Stimulated activated CD4-positive, alpha-beta T cell treated with anti-CD3 and anti-CD28 coated beads, Interleukin-2, amount 100 ng/mL, for 4 hours (primary cell): ENCODE measurements around the gene WDFY3.
"Not testable (repeated sequence)": the region's sequence is repeated elsewhere in the genome, so short reads cannot be mapped to it uniquely, and the experiment has no call there.

ENCODE experiments used
- DNase-seq: peaks from one replicate; pipeline ENCODE4 v3.0.0-alpha.2; 2020; ENCODE audit warnings: low read depth

The WDFY3 gene

DNA sequence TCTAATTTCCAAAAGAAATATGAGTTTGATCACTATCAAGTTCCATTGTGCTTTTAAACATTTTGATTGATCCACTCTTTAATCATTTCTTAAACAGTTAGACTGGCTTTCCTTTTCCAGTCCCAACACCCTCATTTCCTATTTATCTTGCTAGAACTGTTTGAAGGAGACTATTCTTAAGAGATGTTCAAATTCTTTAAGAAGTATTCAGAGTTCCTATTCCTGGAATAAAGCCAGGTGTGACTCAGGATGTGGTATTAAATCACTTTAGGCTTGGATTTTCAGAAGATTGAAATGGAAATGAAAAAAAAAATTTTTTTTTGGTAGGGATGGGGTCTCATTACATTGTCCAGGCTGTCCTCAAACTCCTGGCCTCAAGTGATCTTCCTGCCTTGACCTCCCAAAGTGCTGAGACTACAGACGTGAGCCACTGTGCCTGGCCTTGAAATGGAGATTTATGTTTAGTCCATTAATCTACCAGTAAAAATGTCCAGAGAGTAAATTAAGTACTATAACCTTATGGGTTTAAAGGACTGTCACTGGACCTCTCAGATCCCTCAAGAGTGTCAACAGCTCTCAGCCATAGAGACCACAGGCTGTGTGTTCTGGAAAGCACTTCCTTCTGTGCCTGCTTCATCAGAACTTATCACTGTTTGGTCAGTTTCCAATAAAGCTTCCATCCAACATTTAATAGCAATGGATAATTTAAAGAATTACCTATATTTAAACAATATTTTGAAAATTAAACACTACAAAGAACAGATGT, 292.8 kb downstream of the WDFY3 start:
- DNase-seq = no peak

- no peak for DNase-seq
Measured at GRCh38 chr4:84672177-84672576, 294.3 kb downstream of the WDFY3 start.

- DNase-seq = no peak
Measured at GRCh38 chr4:84669201-84669600, 297.3 kb downstream of the WDFY3 start.

GRCh38 chr4:84666439-84666838, 300.1 kb downstream of the WDFY3 start:
- DNase-seq = no peak

- not testable (repeated sequence) for DNase-seq
Measured at GRCh38 chr4:84664767-84665166, 301.7 kb downstream of the WDFY3 start.

GRCh38 chr4:84661191-84661939, 305.1 kb downstream of the WDFY3 start:
- no peak for DNase-seq

DNA sequence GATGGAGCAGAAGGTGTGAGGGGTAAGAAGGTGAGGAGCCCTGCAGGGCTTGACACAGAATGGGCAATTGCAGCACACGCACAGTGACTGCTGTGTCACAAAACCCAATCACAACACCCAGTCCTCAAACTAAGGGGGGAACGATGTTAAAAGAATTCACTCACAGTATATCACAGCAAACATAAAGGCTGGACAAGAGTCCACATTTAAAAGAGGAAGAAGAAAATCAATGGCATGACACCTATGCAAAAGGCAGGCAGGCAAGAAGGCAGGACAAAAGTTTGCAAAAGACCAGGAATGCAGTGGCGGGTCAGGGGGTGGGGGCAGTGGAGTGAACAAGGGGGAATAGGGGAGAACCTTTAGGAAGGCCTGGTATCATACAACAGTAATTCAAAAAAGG, 305.9 kb downstream of the WDFY3 start:
- DNase-seq = no peak

GRCh38 chr4:84652478-84652877, 314.0 kb downstream of the WDFY3 start:
- DNase-seq = no peak

DNA sequence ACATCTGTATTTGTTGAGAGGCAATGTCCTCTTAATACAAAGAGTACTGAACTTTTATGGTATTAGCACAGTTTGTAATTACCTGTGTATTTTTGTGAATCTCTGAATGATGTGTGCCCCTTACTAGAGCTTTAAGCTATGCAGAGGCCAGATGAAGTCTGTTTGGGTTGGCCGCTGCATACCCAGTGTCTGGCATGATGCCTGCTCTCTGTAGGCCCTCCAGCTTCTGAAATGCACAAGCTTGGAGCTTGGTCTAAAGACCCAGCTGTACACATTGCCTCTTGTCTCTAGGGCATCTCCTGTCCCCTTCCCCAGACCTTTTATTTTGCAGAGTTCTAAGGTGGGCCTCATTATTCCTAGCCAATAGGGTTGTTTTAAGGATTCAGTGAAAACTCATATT, 315.0 kb downstream of the WDFY3 start:
- no peak for DNase-seq

DNA sequence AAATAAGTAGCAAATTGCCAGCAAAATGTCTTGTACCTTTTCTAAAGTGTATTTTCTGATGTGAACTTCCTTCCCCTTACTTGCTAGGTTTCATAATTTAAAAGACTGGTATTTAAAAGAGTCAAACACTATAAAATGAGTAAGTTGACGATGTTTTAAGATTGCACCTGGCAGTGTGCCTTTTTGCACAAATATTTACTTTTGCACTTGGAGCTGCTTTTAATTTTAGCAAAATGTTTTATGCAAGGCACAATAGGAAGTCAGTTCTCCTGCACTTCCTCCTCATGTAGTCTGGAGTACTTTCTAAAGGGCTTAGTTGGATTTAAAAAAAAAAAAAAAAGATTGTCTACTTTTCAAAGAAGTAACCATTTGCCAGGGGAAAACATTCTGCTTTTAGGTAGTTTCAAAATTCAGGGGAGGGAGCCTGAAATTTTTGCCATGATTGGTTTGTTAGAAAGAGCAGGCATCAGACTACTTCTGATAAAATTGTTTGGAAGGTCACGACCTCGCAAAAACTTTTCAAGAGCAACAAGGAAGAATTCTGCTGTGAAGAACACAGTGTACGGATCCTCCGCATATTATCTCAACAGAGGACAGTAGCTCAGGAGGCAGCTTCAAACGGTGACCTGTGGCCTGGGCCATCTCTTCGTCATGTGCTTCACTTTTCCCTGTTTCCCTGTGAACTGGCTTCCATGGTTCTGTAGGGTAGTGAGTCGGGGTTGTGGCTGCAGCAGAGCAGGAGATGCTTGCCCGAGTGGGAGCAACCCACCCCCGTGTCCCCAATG, 317.4 kb downstream of the WDFY3 start:
- no peak for DNase-seq

DNA sequence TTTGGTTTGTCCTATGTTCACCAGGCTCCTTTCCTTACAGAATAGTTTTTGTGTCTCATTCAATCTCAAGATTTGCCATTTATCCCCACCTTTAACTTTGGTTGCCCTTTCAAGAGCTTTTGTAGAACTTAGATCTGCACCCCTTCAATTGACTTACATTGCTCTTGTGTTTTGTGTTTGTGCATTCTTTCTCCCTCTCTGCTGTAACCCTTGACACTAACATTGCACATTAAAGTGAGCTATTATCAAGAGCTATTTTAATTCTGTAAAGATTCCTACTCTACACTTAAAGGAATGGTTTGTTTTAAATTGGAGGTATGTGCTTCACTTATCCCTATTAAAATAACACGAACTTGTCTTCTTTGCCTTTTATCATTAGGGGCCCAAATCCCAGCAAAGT, 318.3 kb downstream of the WDFY3 start:
- no peak for DNase-seq

DNA sequence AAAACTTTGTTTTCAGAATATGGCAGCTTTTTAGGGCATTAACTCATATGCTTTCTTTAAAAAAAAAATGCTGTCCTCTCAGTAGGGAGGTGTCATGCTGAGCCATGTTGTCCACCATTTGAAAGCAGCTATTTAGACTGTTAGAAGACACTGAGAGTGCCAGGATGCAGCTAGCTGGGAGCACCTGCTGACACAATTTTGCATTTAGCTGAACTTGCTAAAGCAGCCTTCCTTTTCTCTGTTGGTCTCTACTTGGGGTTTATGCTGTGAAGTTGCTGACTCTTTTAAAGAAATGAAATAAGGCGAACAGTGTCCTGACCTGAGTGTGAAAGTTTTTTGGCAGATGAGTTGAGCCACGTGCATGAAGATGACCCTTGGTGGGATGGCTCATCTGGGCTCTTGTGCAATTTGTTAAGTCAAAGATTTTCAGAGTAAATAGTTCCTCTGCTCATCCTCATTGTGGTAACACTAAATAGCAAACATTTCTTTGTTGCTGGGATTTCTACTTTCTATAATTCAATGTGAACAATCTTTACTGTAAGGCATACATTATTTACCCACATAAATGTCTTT, 319.1 kb downstream of the WDFY3 start:
- no peak for DNase-seq

GRCh38 chr4:84644087-84644486, 322.4 kb downstream of the WDFY3 start:
- no peak for DNase-seq

DNA sequence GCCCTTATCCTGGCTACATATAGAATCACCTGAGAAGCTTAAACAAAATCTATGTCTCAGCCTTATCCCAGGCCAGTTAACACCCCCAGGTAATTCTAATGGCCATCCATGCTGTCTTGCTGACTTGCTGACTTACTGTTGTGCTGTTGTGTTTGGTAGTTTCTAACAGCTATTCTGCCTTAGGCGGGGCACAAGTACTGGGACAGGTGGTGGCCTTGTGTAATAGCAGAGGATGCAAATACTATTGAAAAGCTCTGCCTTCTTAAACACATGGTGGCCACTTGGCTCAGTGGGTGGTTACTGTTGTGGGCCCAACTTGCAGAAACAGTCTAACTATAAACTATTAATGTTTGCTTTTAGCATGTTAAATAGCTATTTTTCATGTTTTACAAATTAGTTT, 327.3 kb downstream of the WDFY3 start:
- DNase-seq = no peak

DNA sequence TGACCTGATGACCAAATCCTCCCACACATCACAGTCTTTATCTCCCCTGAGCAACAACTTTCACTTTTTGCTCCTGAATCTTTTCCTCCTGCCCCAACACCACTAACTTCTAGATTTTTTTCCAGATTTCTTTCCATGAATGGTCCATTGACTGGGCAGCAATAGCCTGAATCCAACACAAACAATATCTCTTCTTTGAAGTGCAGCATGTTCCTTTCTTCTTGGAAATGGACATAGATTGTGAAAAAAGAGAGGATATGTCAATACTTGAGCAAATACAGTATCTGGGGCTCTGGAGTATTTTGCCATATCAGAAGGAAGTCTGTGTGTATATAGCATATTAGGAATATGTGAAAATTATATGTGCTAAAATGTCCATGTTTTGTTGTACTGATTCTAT, 328.4 kb downstream of the WDFY3 start:
- DNase-seq = no peak

GRCh38 chr4:84634961-84635360, 331.5 kb downstream of the WDFY3 start:
- DNase-seq = no peak

- DNase-seq = no peak
Measured at GRCh38 chr4:84632092-84632491, 334.4 kb downstream of the WDFY3 start.

DNA sequence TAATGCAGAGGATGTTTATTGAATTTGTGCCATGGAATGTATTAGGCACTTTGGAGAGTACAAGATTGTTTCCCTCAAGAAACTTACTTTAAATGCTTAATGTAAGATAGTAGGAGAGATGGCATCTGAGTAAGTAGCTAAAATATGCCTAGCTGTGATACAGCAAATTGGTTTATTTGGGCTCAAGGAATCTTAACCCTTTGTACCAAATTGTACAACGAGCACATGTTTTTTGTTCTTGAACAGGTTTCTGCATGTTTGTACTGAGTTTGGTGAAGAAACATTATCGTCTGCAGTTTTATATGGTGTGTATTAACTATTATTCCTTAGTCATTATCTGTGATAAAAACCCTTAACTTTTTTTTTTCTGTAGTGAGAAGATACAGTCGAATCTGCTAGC, 334.9 kb downstream of the WDFY3 start:
- no peak for DNase-seq

- DNase-seq = no peak
Measured at GRCh38 chr4:84626673-84627072, 339.8 kb downstream of the WDFY3 start.

GRCh38 chr4:84623661-84624060, 342.8 kb downstream of the WDFY3 start:
- no peak for DNase-seq

GRCh38 chr4:84622959-84623358, 343.5 kb downstream of the WDFY3 start:
- no peak for DNase-seq
